Epithelial cell of proximal tubule (primary cell): ENCODE results near the gene JUP. TPM values are rescaled to one million over a fixed set of nuclear protein-coding genes. Genes with fewer than 3 reads are reported as not detected.

ENCODE experiments used
- DNase-seq: peaks from one replicate; pipeline ENCODE4 v3.0.0-alpha.2; 2011; ENCODE audit warnings: low read depth
- H3K4me3 ChIP-seq: 2 replicates; pipeline ENCODE4 v1.5.1; 2011; ENCODE audit warnings: low read depth, mild to moderate bottlenecking, low read length
- total RNA-seq: library from RNA; depleted of rRNA; stranded (reverse); fragments of >200 nt; gene quantifications from 2 replicates; pipeline ENCODE4 v1.2.3, GENCODE V29; 2015
- TF ChIP-seq, protein P1 (sequence below): conservative IDR thresholded peaks from 2 replicates; pipeline ENCODE4 v1.5.1; 2012; ENCODE audit warnings: low read depth, mild to moderate bottlenecking, low read length

JUP gene
- total RNA-seq, 1 donor from 2014 or later: 425 TPM

DNA sequence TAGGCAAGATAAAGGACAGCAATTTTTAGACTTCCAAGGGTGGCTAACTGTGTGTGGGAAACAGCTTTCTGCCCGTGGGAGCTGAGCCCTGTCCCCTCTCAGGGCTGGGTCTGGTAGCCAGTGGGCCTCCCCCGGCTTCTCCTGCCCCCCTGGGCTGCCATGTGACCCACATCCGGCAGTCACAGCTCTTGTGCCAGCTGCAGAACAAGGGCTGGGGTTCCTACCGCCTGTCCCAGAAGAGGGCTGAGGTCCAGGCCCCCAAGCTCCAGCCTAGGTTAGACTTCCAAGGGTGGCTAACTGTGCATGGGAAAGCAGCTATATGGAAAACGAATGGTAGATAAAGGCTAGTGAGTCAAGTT lies 68.2 kb downstream of the JUP start:
- no peak overlapping the region for H3K4me3 ChIP-seq
- TF ChIP-seq, protein P1, sequence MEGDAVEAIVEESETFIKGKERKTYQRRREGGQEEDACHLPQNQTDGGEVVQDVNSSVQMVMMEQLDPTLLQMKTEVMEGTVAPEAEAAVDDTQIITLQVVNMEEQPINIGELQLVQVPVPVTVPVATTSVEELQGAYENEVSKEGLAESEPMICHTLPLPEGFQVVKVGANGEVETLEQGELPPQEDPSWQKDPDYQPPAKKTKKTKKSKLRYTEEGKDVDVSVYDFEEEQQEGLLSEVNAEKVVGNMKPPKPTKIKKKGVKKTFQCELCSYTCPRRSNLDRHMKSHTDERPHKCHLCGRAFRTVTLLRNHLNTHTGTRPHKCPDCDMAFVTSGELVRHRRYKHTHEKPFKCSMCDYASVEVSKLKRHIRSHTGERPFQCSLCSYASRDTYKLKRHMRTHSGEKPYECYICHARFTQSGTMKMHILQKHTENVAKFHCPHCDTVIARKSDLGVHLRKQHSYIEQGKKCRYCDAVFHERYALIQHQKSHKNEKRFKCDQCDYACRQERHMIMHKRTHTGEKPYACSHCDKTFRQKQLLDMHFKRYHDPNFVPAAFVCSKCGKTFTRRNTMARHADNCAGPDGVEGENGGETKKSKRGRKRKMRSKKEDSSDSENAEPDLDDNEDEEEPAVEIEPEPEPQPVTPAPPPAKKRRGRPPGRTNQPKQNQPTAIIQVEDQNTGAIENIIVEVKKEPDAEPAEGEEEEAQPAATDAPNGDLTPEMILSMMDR: no peak

DNA sequence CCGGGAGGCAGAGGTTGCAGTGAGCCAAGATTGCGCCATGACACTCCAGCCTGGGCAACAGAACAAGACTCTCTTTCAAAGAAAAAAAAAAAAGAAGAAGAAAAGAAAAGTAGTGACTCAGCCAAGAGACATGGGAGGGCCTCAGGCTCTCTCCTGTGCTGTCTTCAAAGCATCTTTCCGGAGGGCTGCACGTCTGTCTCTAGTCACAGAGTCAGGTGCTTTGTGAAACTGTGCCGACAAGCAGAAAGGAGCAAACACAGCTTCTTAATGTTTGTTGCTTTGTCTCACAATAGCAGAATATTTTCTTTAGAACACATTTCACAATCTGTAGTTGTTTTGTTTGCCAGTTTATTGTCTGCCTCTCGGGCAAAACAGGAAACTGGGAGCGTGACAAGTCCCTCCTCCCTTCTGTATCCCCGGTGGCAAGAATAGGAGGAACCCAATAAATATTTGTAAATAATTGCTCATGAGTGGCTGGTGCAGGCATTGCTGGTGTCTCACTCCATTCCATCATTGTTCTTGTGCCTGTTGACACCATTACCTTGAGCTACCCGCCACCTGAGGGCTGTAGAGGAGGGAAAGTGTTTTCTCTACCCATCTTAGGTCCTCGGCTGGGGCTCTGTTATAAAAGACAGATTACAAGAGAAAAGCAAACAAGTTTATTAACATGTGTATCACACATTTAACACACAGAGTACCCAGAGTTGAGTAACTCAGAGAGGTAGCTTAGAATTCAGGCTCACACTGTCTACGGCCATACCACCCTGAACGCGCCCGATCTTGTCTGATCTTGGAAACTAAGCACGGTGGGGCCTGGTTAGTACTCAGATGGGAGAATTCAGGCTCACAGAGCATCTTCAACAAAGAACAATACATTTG lies 68.9 kb downstream of the JUP start:
- DNase-seq: no peak
- TF ChIP-seq, protein P1: no peak
- no peak overlapping the region for H3K4me3 ChIP-seq

More for the DNA sequence above, 68.2 kb downstream of the JUP start:
- no peak for DNase-seq

DNA sequence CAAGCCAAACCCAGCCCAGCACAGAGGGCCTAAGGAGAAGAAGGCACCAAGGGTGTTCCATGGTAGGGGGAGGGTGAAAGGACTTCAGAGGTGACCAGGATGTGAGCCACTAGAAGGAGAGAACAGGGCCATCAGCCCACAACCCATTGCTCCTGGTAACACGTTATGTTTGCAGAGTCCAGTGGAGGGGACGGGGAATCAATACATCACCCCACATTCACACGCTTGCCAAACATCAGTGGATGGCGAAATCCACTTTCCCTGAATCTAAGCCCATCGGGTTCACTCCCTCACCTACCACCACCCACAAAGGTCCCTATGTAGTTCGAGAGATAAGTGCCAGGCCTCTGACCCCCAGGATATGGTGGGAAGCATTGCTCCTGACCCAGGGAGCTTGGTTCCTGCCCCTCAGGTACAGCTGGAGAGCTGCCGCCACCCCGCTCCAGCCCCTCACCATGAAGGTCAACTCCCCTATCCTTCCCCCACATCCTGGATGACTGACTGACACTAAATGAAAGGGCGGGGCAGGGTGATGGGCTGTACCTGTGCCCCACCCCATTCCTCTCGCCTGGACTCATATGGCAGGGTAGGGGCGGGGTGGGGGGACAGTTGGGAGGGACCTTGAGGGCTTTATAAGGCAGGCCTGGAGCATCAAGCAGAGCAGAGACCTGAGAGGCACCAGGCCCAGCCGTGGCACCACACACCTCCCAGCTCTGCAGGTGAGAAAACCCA lies 74.7 kb downstream of the JUP start, which contains the start of gene GAST:
GAST (plus strand) TSS at position 663 of the 732 bp plus-strand sequence. CDS start 3,106 bp downstream, outside the sequence.
- no peak for DNase-seq
- TF ChIP-seq, protein P1: no peak

DNA sequence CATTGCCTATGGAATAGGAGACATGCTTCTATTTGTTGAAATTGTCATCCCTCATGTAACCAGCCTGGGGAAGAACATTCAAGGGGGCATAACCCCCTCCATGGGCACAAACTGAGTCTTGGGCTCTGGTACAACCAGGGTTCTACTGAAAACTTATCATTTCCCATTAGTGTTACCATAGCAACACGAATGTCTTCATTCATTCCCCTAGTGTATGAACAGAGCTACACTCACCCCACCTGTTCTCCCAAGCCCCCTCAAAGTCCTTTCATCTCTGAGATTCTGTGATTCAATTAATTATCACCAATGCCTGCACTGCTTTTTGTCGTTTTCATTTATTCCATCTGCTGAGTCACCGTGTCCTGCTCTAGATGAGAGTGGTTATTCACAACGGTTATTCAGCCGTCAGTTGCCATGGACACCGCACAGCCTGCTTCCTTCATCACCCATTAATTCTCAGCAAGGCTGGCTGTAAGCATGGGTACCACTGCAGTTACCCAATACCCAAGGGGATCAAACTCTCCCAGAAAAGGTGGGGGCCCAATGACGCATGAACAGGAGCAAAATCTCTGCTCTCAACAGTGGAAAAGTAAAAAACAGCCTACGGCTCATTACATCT lies 75.9 kb downstream of the JUP start:
- no peak overlapping the region for H3K4me3 ChIP-seq
- DNase-seq: peak; percentile 52
- TF ChIP-seq, protein P1: no peak

More for the DNA sequence above, 74.7 kb downstream of the JUP start, which contains the start of gene GAST:
- no peak within 1 kb of the TSS for H3K4me3 ChIP-seq

DNA sequence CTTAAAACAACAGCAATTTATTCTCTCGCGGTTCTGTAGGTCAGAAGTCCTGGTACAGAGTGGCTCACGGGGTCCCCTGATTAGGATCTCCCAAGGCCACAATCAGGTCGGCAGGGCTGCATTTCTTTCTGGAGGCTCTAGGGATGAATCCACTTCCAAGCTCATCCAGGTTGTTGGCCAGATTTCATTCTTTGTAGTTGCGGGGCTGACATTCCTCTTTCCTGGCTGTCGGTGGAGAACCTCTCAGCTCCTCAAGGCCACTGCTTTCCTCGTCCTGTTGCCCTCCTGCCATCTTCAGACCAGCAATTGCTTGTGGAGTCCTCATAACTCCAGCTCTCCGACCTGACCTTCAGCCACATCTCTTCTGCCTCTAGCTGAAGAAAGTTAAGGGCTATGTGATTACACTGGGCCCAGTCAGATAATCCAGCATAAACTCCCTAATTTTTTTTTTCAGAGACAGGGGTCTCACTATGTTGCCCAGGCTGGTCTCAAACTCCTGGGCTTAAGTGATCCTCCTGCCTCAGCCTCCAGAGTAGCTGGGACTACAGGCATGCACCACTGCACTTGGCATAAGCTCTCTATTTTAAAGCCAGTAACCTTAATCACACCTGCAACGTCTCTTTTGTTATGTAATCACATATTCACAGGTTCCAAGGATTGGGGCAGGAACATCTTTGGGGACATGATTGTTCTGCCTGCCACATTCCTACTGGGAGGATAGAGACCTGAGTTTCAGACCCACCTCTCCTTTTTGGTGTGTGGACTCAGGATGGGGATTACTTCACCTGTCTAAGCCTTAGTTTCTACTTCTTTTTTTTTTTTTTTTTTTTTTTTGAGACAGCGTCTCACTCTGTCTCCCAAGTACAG lies 78.5 kb downstream of the JUP start:
- no peak for DNase-seq
- TF ChIP-seq, protein P1: no peak
- no peak overlapping the region for H3K4me3 ChIP-seq
